DMS 273 (cell line): Measurements from ENCODE around the gene SLC25A22.

ENCODE experiments used
- DNase-seq: peaks from one replicate; lab custom pipeline; 2025; ENCODE audit not compliant: unreplicated experiment; lab: John Stamatoyannopoulos, UW

The SLC25A22 gene

DNA sequence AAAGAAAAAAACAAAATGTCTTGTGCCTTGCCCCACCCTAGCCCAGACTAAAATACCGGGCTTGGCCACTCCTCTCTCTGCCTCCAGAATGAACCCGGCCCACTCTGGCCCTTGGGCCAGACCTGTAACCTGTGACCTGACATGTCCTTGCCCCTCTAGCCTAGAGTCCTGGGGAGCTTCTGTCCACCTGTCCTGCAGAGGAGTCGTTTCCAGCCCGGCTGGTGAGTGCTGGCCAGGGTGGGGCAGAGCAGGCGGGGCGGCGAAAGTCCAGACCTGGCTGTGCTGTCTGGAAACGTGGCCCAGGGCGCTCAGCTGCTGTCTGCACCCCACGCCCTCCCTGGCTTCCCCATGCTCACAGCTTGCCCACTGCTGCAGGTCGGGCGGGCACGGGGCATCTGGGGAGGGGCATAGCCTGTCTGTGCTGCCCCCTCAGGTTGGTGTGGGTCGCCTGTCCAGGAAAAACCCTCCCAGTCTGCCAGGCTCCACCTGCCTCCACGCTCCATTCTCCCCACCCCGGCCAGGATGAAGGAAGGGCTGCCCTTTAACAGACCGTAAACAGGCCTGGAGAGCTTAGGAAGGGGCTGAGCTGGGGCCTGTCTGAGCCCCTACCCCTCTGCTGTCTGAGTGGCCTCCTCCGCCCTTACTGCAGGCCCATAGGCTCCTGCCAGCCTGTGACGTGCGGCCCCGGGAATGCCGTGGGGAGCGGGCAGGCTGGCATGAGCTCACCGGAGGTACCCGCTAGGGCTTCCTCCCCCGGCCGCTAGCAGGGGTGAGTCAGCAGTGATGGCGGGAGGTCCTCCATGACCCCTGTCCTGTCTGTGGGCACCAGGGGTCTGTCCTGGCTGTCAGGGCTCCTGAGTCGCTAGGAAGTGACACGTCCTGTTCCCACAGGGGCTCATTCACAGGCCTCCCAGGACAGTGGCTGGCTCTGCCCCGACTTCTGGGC, 36.6 kb upstream of the SLC25A22 start:
- peak; percentile 82 for DNase-seq

DNA sequence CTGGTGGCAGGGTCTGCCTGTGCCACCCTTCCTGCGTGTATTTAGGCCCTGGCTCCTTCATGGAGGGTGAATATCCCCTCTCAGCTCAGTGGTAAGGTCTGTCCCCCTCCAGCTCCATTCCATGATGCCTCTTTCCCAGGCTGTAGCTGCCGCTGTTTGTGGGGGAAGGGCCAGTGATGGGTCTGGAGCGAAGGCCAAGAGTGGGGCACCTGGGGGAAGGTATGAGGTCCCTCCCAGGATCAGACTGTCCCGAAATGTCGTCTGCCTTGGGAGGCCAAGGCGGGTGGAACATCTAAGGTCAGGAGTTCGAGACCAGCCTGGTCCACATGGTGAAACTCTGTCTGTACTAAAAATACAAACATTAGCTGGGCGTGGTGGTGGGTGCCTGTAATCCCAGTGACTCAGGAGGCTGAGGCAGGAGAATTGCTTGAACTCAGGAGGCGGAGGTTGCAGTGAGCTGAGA, 35.8 kb upstream of the SLC25A22 start:
- no peak for DNase-seq

DNA sequence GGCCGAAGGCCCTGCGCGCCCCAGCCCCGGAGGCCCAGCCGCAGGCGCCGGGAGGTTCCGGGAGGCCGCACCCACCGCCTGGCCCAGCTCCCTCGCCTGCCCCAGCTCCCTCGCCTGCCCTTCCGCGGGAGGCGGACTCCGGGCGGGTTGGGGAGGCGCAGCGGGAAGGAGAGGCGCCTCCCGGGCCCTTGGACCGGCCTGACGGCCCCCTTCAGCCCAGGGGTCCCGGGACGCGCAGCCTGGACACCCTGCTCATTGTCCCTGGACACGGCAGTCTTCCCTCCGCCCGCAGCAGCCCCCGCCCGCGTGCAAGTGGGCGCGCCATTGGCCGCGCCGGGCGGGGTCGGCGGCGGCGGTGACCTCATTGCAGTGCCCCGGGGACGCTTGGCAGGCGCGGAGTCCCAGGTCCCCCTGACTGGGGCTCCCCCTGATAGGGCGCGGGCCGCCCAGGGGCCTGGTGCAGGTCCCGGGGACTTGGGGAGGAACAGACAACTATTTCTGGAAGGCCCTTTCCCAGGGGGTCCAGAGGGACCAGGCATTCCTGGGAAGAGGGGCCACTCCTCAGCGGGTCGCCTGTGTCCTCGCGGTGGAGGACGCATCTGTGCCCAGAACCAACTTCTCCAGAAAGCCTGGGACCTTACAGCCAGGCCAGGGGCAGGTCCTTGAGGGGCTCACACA, 35.2 kb upstream of the SLC25A22 start:
- peak; percentile 71 for DNase-seq

DNA sequence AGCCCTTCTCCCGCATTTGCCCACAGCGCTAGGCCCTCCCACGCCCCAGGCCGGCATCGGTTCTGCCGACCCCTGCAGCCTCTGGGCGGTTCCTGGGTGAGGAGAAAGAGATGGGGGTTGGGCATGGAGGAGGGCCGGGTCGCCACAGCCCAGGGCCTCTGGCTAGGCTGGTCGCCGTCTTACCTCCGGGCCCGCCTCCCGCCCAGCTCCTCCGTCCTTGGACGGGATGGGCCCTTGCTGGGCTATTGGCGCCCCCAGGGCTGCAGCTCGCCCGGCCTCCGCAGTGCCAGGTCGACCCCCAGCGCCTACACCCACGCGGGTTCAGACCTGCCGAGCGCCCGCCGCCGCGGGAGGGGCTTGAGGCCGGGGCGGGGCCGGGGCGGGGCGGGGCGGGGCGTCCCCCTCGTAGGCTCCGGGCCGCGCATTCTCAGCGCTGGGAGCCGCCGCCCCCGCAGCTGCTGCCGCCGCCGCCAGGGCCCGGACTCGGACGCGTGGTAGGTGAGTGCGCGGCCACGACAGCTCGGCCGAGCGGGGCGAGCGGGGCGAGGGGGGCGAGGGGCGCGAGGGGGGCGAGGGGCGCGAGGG, 34.5 kb upstream of the SLC25A22 start, which contains the start of gene CD151:
Gene CD151 (plus strand): TSS at position 424 of the 585 bp plus-strand sequence. CDS start 3,118 bp downstream, outside the sequence.
- DNase-seq: peak; percentile 83

DNA sequence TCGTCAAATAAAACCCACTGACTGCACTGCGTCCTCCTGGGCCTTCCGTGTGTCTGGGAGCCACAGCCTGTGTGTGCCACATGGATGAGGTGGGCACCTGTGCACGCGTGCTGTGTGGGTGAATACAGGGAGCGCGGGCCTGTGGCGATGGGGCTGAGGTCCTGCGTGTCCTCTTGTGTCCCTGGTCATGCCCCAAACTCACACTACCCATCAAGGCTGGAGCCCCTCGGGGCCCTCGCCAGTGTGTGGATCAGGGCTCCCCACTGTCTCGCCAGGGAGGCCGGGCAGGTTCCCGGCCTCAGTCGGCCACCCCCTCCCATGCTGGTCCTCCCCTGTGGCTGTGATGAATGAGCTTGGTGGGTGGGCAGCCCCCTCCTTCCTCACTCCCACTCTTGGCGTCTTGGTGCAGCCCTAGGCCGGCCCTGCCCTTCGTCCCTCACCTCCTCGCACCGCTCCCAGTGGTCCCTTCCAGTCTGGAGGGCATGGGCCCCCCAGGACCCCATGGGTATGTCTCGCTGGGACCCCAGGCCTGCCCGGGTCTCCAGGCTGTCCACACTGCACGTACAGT, 34.0 kb upstream of the SLC25A22 start:
- DNase-seq: no peak

DNA sequence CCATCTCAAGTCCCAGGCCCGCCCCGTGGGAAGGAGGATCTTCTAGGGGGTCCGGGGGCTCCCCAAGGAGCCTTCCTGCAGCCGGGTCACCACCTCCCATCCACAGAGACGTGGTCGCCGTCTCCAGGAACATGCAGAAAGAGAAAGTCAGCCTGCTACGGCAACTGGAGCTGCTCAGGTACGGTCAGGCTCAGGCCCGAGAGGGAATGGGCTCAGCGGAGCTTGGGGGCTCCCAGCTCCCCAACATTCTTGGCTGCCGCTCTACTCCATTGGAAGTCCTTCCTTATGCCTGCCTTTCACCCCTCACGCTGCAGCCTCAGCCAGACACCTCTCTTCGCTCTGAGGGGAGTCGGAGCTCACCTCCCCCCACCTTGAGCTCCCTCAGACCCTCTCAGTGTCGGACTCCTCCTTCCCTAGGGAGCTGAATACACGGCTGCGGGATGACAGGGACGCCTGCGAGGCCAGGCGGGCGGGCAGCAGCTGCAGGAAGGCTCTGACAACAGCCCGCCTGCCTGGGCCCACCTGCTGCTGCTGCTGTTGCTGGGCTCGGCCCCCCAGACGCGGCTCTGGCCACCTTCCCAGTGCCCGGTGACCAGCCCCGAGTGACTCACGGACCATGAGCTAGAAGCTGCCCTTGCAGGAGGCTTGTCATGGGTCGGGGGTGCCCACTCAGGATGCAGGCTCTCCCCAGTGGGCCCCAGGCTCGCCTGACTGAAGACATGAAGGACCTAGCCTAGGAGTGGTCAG, 33.2 kb upstream of the SLC25A22 start:
- no peak for DNase-seq

DNA sequence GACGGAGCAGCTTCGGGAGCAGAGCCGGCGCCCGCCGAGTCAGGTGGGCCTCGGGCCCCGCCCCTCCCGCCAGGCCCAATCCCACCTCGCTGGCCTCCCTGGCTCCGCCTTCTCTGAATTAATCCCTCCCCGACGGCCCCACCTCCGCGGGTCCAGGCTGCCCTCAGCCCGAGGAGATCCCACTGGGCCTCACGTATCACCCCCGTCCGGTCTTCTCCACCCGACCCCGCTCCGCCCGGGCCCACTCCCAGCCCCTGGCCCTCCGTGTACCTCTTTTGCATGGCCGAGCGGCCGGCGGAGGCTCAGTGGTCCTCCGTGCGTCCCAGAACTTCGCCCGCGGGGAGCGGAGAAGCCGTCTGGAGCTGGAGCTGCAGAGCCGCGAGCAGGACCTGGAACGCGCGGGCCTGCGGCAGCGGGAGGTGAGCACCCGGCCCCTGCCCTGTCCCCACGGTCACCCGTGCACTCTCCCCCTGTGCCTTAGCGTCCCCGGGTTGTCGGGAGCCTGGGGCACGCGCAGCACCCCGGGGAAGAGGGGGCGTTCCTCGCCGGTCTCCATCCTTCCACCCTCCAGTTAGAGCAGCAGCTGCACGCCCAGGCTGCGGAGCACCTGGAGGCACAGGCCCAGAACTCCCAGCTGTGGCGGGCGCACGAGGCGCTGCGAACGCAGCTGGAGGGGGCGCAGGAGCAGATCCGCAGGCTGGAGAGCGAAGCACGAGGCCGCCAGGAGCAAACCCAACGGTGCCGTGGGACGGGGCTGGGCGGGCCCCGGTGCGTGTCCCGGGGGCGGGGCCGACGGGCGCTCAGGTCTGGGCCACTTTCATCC, 32.4 kb upstream of the SLC25A22 start:
- DNase-seq: no peak

DNA sequence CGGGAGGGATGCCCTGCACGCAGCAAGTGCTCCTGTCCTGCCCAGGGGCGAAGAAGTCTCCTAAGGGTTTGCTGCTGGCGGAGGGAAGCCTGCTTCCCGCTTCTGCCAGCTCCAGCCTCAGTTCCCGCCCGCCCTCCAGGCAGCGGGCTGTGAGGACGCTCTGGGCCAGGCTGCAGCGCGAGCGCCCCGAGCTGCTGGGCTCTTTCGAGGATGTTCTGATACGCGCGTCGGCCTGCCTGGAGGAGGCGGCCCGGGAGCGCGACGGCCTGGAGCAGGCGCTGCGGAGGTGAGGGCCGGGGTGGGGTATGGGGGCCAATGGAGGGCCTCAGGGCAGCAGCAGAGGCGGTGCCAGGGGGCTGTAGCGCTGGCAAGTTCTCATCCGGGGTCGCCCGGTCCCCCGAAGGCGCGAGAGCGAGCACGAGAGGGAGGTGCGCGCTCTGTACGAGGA, 31.8 kb upstream of the SLC25A22 start:
- no peak for DNase-seq

DNA sequence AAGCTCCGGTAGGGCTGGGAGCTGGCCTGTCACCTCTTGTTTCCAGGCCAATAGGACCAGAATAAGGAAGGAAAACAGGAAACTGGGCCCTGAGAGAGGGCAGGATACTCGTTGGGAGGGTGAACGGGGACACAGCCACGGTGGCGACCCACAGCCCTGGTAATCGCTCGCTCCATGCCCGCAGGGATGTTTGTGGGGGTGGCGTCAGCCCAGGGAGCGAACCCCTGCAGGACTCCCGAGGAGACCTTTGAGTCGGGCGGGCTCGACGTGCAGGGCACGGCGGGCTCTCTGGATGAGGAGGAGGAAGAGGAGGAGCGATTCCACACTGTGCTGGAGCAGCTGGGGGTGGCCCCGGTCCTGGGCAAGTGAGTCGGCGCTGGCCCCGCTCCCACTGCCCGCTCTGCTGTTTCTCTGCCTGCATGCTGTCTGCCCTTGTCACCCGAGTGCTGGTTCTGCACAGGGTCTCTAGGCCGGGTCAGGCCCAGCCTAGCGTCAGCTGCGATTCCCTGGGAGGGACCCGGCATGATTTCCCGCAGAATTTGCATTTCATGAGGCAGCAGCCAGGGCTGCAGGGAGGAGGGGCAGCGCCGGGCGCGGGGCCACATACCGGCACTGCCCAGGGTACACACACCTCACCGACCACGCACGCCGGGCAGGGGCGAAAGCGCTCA, 31.2 kb upstream of the SLC25A22 start:
- no peak for DNase-seq

DNA sequence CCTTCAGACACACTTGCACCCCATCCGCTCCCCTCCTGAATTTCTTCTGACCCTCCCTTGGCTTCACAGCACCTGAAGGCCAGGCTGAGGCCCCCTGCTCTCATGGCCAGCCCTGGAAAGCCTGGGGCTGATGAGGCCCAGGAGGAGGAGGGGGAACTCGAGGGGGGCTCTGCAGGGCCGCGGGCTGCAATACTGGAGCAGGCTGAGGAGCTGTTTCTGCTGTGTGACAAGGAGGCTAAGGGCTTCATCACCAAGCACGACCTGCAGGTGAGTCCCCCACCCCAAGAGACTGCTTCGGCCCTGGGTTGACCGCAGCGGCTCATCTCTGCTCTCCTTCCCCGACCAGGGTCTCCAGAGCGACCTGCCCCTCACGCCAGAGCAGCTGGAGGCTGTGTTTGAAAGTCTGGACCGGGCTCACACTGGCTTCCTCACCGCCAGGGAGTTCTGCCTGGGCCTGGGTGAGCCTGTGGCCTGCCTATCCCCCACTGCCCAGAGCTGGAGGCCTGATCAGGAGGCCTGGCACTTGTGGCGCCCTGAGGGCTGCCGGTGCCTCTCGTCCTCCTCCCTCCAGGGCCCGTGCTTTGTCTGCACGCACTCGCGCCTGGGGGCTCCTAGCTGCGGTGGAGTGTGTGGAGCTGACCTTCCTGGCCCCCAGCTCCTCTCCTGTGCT, 30.6 kb upstream of the SLC25A22 start:
- DNase-seq: no peak

DNA sequence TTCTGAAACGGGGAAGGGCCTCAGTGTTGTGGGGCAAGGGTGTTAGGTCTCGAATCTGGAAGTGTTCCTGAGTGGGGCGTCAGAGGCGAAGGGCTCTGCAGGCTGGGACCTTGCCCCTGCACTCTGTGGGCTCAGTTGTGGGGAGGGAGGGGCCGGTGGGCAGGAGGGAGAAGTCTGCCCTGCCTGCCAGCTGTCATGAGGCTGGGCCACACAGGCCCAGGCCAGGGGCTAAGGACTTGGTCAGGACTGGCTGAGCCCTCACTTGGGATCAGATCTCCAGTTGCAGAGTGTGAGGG, 29.8 kb upstream of the SLC25A22 start, which contains the start of gene CRACR2B:
Gene CRACR2B (plus strand): TSS at position 23 of the 296 bp plus-strand sequence. CDS start 689 bp downstream, outside the sequence.
- DNase-seq: peak; percentile 54

DNA sequence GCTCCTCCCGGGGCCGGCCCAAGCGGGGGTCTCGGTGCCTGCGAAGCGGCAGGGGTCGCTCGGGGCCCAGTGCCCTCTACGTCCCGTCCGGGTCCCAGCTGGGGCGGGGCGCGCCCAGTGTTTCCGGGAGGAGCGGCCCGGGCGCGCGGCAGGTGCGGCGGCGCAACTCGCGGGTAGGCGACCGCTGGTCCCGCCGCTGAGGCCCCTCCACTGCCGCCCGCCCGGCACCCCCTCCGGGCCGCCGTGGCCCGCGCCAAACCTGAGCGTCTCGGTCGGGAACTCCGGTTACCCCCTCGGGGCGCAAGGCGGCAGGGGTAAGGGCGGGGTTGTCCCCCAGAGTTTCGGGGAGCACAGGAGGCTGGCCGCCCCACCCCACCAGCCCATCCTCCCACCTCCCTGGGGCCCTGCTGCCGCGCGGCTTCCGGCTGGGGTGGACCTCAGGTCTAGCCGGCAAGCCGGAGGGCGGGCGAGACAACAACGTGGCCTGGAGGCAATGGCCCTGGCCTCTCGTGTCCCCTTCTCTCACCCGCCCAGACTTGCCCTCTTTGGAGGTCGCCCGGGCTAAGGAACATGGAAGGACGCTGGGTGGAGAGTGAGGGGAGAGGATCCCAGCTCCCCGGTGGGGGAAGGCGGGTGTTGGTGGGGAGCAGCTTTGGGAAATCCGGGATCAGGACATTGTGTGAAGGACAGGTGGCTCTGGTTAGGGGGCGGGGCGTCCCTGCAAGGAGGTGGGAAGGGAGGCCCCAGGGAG, 29.2 kb upstream of the SLC25A22 start:
- DNase-seq: no peak

DNA sequence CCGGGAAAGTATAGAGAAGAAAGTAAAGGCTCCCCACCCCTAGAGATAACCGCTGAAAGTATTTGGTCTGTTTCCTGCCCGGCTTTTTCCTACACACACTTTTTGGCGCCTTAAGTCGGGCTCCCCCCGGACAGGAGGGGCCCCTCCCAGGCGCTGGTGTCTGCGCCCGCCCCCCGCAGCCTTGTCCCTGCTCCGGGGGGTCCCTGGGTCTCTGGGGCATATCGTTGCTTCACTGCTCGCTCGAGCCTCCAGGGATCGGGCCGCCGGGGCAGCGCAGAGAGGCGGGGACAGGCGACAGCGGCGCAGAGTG, 28.7 kb upstream of the SLC25A22 start:
- DNase-seq: no peak

DNA sequence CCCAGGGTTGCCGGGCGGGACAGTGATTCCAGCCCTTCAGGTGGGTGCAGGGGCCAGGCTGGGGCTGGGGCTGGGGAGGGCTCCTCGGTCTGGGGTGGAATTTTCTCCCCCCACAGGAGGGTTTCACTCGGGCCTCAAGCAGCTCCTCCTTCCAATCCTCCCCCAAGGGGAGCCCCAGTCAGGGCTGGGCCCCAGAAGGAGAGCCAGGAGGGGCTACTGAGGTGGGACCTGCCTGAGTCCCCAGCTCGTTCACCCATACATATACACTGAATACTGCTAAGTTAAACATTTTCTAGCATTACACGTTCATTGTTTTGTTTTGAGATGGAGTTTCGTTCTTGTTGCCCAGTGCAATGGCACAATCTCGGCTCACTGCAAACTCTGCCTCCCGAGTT, 28.1 kb upstream of the SLC25A22 start:
- DNase-seq: no peak

DNA sequence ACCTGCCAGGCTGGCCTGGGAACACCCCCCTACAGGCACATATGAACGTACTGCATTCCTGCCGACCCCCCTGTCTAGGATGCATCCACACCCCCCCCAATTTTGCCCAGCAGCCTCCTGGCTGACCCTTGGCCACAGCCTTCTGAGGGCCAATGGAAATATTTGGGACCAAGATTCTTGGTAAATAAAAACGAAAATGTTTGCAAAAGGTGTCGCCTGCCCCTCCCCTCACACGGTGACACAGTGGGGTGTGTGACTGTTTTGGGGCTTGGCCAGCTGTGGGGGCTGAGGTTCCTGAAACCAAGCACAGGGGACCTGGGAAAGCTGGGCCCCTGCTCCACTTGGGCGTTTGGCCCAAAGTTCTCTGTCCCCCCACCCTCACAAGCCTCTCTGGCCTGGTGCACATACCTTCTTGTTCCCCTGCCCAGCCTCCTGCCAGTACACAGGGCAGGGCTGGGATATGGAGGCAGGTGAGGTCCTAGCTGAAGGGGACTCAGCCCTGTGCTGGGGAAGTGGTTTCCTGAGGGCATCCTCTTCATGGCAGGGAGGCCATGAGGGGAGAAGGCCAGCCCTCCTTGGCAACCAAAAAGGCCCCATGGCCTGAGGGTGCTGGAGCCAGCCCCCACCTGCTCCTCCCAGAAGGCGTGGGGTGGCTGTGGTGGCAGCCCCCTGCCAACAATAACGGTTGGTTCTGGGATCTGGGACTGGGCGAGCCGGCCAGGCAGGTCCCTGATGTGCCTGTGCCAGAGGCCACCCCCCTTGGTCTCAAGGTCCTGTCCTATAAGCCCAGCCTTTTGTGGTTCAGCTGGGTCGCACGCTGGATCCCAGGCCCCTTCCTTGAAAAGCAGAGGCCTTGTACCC, 27.5 kb upstream of the SLC25A22 start:
- no peak for DNase-seq

DNA sequence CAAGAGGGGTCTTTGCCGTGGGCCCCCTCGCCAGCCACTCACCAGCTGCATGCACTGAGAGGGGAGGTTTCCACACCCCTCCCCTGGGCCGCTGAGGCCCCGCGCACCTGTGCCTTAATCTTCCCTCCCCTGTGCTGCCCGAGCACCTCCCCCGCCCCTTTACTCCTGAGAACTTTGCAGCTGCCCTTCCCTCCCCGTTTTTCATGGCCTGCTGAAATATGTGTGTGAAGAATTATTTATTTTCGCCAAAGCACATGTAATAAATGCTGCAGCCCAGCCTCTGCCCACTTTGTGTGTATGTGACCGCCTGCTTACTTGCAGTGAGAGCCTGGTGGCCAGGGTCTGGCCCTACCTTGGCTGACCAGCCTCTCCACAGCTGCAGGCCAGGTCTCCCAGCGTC, 26.9 kb upstream of the SLC25A22 start:
- DNase-seq: no peak

DNA sequence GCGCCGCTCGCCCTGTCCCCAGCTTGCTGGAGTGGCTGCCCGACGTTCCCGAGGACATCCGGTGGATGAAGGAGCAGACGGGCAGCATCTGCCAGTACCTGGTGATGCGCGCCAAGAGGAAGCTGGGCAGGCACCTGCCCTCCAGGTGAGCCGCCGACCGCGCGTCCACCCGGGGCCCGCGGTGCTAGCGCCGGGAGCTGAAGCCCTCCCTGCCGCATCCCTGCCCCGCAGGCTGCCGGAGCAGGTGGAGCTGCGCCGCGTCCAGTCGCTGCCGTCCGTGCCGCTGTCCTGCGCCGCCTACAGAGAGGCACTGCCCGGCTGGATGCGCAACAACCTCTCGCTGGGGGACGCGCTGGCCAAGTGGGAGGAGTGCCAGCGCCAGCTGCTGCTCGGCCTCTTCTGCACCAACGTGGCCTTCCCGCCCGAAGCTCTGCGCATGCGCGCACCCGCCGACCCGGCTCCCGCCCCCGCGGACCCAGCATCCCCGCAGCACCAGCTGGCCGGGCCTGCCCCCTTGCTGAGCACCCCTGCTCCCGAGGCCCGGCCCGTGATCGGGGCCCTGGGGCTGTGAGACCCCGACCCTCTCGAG, 26.3 kb upstream of the SLC25A22 start:
- no peak for DNase-seq
